WI38 (cell line): Measurements from ENCODE around the gene BAG2.

Source experiments
- H3K4me3 ChIP-seq: 2 replicates; pipeline ENCODE4 v1.5.1; 2011; ENCODE audit warnings: low read depth, mild to moderate bottlenecking, control low read depth, low read length
- TF ChIP-seq, protein P1 (sequence below): IDR thresholded peaks from 2 replicates; pipeline ENCODE4 v1.5.1; 2012; ENCODE audit warnings: low read depth, mild to moderate bottlenecking, control low read depth, low read length

BAG2 gene

DNA sequence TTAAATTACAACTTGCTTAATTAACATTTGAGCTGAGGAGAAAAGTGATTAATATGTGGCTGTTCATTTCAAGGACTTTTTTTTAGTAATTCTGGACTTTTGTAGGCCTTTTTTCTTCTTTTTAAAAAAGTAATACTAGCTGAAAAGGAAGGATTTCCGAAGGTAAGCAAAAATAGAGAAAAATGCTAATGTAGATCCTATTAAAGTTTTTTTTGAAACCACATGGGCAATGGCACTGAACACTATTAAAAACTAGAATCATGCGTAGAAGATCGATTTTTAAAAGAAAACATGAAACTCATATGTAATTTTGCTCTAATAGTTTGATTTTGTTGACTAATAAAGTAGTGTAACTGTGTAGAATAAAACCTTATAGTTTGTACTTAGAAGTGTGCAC is 2.4 kb downstream of the BAG2 start:
- peak overlapping the region; percentile 92 for H3K4me3 ChIP-seq
- TF ChIP-seq, protein P1, sequence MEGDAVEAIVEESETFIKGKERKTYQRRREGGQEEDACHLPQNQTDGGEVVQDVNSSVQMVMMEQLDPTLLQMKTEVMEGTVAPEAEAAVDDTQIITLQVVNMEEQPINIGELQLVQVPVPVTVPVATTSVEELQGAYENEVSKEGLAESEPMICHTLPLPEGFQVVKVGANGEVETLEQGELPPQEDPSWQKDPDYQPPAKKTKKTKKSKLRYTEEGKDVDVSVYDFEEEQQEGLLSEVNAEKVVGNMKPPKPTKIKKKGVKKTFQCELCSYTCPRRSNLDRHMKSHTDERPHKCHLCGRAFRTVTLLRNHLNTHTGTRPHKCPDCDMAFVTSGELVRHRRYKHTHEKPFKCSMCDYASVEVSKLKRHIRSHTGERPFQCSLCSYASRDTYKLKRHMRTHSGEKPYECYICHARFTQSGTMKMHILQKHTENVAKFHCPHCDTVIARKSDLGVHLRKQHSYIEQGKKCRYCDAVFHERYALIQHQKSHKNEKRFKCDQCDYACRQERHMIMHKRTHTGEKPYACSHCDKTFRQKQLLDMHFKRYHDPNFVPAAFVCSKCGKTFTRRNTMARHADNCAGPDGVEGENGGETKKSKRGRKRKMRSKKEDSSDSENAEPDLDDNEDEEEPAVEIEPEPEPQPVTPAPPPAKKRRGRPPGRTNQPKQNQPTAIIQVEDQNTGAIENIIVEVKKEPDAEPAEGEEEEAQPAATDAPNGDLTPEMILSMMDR, result no peak

GRCh38 chr6:57177545-57178265 is 5.6 kb downstream of the BAG2 start:
- H3K4me3 ChIP-seq, result no peak overlapping the region
- TF ChIP-seq, protein P1, result no peak

- TF ChIP-seq, protein P1, result no peak
- no peak overlapping the region for H3K4me3 ChIP-seq
Measured at GRCh38 chr6:57180596-57180995, 8.5 kb downstream of the BAG2 start.

DNA sequence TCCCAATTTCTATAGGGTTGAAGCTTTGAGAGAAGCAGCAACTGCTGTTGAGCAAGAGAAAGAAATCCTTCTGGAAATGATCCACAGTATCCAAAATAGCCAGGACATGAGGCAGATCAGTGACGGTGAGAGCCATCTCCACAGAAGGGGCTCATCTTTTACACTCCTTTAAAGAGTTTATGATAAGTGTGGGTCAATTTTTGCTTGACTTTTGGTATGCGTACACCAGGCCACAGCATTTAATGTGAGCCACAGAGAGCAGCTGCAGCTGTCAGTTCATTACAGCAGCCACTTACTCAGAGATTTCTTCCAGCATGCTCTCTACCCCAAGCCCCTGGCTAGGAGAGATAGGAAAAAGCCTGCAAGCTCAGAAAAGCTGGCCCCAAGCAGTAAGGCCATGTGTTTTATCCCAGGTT is 9.9 kb downstream of the BAG2 start:
- TF ChIP-seq, protein P1, result no peak
- no peak overlapping the region for H3K4me3 ChIP-seq

DNA sequence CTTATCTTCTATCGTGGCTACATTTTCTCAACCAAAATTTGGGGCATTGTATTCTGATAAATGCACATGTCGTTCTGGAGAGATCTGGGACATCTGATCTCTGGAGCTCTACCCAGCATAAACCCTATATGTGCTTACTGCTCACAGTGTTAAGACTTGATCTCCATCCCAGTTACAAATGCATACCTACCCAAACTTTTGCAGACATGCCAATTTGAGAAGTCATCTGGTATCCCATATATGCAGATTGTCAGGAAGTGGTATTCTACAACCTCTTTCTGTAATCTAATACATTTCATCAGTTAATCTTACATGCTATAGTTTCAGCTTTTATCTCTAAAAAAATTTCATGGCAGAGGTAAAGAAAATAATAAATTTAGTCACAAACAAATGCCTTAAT is 11.2 kb downstream of the BAG2 start:
- no peak overlapping the region for H3K4me3 ChIP-seq
- TF ChIP-seq, protein P1, result no peak

DNA sequence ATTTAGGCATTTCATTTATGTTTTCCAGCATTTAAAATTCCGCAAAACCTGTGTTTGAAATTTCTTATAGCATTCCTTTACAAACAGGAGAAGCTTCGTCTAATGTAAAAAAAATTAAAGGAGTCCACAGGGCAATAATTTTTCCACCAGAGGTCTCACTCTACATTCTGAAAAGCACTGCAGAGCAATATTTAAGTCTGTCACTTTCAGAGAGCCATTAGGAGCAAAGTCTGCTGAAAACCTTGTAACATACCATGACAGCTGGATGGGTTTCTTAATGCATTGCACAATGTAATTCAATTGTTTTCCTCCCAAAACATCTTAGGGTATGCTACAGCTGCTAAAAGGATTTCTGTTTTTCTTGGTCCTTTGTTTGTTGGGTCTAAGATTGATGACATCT is 18.0 kb downstream of the BAG2 start:
- TF ChIP-seq, protein P1, result 0 out of 2 replicates have a peak, but pooled peaks have one; percentile 6
- H3K4me3 ChIP-seq, result no peak overlapping the region

DNA sequence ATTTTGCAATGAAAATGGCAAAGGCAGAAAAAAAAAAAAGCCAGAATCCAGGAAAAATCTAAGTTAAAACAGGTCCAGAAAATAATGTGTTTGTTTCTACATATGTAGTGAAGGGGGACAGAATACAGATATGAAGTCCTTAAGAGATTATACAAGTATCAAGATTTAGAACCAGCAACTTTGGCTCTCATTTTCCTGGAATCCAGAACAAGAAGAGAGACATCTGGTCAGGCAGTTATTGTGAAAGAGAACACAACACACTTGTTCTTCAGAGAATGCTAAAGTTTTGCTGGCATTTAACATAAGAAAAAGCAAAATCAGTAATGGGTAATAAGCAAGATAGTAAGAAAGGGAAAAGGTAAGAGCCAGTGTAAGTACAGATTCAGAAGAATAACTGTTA is 21.1 kb downstream of the BAG2 start:
- TF ChIP-seq, protein P1, result no peak

More for the DNA sequence above, 21.1 kb downstream of the BAG2 start:
- H3K4me3 ChIP-seq, result no peak overlapping the region
